Thoracic aorta (tissue), 2 donors: ENCODE results near the gene SS18L1. TPM values are rescaled to one million over a fixed set of nuclear protein-coding genes. Genes with fewer than 3 reads are reported as not detected.

Experiments
- ATAC-seq: fragments of 150-250 bp; one replicate; pipeline ENCODE4 v1.8.0; 2017; ENCODE audit warnings: low read depth; ENCODE audit not compliant: insufficient number of reproducible peaks, low FRiP score
- DNase-seq: peaks from one replicate; pipeline ENCODE4 v3.0.0-alpha.2; 2020; ENCODE audit warnings: low spot score
- H3K27ac ChIP-seq, 2 donors: fragments of 200-600 bp; sonication (generic); 1 replicate in 1 of 2; 2 replicates in 1 of 2; pipeline ENCODE4 v1.5.1; 2016; ENCODE audit warnings: mild to moderate bottlenecking in 2 of 2, moderate library complexity in 2 of 2
- H3K27me3 ChIP-seq: fragments of 200-600 bp; sonication (generic); replicated peaks from 2 replicates; pipeline ENCODE4 v1.6.0; 2016; ENCODE audit warnings: mild to moderate bottlenecking; ENCODE audit not compliant: insufficient read depth
- H3K36me3 ChIP-seq: fragments of 200-600 bp; sonication (generic); one replicate; pipeline ENCODE4 v1.5.1; 2016
- H3K4me1 ChIP-seq, 2 donors: fragments of 200-600 bp; sonication (generic); 1 replicate in 1 of 2; 2 replicates in 1 of 2; pipeline versions ENCODE4 v1.5.1 to v1.6.0; 2016; ENCODE audit warnings: low read depth in 2 of 2, mild to moderate bottlenecking in 1 of 2; ENCODE audit not compliant: control insufficient read depth in 1 of 2
- H3K4me3 ChIP-seq: fragments of 200-600 bp; sonication (generic); 2 replicates; pipeline ENCODE4 v1.5.1; 2016; ENCODE audit warnings: mild to moderate bottlenecking
- H3K9me3 ChIP-seq: fragments of 200-600 bp; sonication (generic); 2 replicates; pipeline ENCODE4 v1.5.1; 2016
- CTCF ChIP-seq: fragments of 200-600 bp; sonication (generic); IDR thresholded peaks from one replicate; pipeline ENCODE4 v1.5.1; 2019; ENCODE audit warnings: antibody characterized with exemption
- total RNA-seq, 2 donors: library from RNA; depleted of rRNA; stranded (reverse); fragments of >200 nt; gene quantifications; one replicate each; pipeline versions ENCODE4 v1.1.0 to v1.2.3, GENCODE V29; 2016

SS18L1 gene
- total RNA-seq, 2 donors from 2014 or later = 10.7 to 21.7 TPM

- TF ChIP-seq CTCF = no peak
- peaks cover 54% of the 10 kb centered on the region for H3K36me3 ChIP-seq
- no peaks in the 10 kb centered on the region for H3K4me1 ChIP-seq
- H3K27me3 ChIP-seq = no peaks in the 10 kb centered on the region
- H3K27ac ChIP-seq = no peak overlapping the region
- no peak overlapping the region for H3K4me3 ChIP-seq
- ATAC-seq = no peak
- no peaks in the 10 kb centered on the region for H3K9me3 ChIP-seq
- DNase-seq = no peak
Measured at GRCh38 chr20:62164879-62165761, 21.6 kb downstream of the SS18L1 start.

GRCh38 chr20:62165762-62166399 lies 22.3 kb downstream of the SS18L1 start:
- DNase-seq (no peak), ATAC-seq (no peak)
- no peak overlapping the region for H3K27ac ChIP-seq
- no peak for TF ChIP-seq CTCF
- no peaks in the 10 kb centered on the region for H3K27me3 ChIP-seq
- no peaks in the 10 kb centered on the region for H3K4me1 ChIP-seq
- no peak overlapping the region for H3K4me3 ChIP-seq
- no peaks in the 10 kb centered on the region for H3K9me3 ChIP-seq
- peaks cover 50% of the 10 kb centered on the region for H3K36me3 ChIP-seq

- Histone ChIP-seq H3K4me3 (no peak overlapping the region), H3K4me1 (no peaks in the 10 kb centered on the region), H3K27ac (no peak overlapping the region), H3K36me3 (peaks cover 47% of the 10 kb centered on the region), H3K27me3 (no peaks in the 10 kb centered on the region), H3K9me3 (no peaks in the 10 kb centered on the region)
- ATAC-seq = no peak
- DNase-seq = no peak
- TF ChIP-seq CTCF = no peak
Measured at GRCh38 chr20:62167474-62167873, 23.9 kb downstream of the SS18L1 start.

GRCh38 chr20:62168061-62168460 lies 24.5 kb downstream of the SS18L1 start:
- peaks cover 42% of the 10 kb centered on the region for H3K36me3 ChIP-seq
- TF ChIP-seq CTCF = no peak
- no peaks in the 10 kb centered on the region for H3K9me3 ChIP-seq
- H3K4me1 ChIP-seq = no peaks in the 10 kb centered on the region
- ATAC-seq = no peak
- H3K27ac ChIP-seq = no peak overlapping the region
- DNase-seq = no peak
- H3K4me3 ChIP-seq = no peak overlapping the region
- H3K27me3 ChIP-seq = no peaks in the 10 kb centered on the region

GRCh38 chr20:62168890-62169435 lies 25.4 kb downstream of the SS18L1 start:
- peaks cover 41% of the 10 kb centered on the region for H3K36me3 ChIP-seq
- H3K27me3 ChIP-seq = no peaks in the 10 kb centered on the region
- DNase-seq (no peak), ATAC-seq (no peak)
- no peaks in the 10 kb centered on the region for H3K9me3 ChIP-seq
- no peak for TF ChIP-seq CTCF
- no peaks in the 10 kb centered on the region for H3K4me1 ChIP-seq
- H3K27ac ChIP-seq = no peak overlapping the region
- H3K4me3 ChIP-seq = no peak overlapping the region
